GM21367 (cell line): Measurements from ENCODE around the gene FOXL2NB.

Experiments
- ATAC-seq: cut with Tn5 transposase; IDR thresholded peaks from one replicate; pipeline ENCODE4 v1.9.1; 2021; ENCODE audit not compliant: unreplicated experiment

FOXL2NB gene

DNA sequence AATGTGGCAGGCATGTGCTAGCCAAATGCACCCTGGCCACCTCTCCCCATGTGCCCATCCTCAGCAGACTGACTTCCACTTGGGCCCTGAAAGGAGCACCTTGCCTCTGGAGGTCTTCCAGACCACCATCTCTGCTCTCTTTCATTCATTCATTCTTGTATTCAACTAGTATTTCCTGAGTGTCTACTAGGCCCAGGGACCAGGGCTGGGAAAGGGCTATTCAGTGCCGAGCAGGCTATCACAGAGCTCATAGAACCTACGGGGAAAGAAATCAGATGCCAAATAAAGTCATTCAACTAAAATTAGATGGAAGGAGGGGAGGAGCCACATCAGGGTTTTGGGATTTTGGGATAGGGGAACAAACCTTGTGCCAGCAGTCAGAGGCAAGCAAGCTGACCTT lies 40.2 kb downstream of the FOXL2NB start:
- ATAC-seq = no peak

GRCh38 chr3:138995706-138996105 lies 48.7 kb downstream of the FOXL2NB start:
- no peak for ATAC-seq
